Measurements from ENCODE around the gene SYT14.

The SYT14 gene

DNA sequence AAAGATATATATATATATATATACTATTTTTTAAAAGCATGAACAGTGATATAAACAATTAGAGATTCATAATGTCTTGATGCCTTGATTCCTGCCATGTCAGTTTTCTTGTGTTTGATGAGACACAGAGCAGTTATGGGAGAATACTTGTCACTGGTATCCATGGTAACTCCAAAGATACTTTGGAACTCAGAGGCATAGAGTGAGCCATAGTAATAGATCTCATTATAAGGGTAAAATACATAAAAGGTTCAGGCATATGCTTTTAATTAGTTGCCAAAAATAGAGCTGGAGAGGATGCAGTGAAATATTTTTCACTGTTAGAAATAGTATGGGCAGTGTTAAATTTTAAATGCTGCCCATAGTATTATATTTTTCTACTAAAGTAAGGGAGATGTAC lies 134.1 kb downstream of the SYT14 start:
- Histone ChIP-seq H3K27ac (ENCODE audit: low read depth, low read length, severe bottlenecking) (no peak overlapping the region), H3K4me3 (ENCODE audit: extremely low read depth, insufficient read depth, low read length, poor library complexity, severe bottlenecking) (no peak overlapping the region), H3K4me1 (ENCODE audit: control insufficient read depth, insufficient read depth, low read length, poor library complexity, severe bottlenecking) (no peaks in the 10 kb centered on the region), H3K9me3 (ENCODE audit: control insufficient read depth, low read length) (no peaks in the 10 kb centered on the region), H3K36me3 (ENCODE audit: control insufficient read depth, insufficient read depth, low read length) (no peaks in the 10 kb centered on the region)

DNA sequence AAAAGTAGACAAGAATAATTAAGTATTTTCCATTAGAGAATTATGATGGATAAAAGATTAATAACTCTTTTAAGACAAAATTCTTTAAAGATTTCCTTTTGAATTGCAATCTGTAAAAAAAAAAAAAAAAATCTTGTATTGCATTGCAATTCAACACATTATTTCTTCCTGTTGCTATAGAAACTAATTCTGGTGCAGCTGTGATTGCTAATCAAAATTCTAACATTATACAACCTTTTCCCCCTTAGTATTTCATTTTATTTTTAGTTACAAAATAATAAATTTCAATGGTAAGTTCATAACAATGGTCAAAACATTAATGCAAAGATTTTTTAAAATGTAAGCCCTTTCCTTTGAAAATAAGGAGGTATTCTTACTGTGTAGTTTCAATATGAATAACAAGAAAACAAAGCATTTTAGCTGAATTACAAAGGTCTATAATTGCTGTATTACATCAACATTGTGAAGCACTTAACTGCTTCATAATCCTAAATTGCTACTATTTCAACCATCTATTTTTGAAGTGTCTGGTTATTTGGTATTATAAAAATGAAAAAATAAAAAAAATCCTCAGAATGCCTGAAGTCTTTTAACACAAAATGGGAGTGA lies 135.0 kb downstream of the SYT14 start:
- Histone ChIP-seq H3K36me3 (ENCODE audit: control insufficient read depth, insufficient read depth, low read length) (no peaks in the 10 kb centered on the region), H3K27ac (ENCODE audit: low read depth, low read length, severe bottlenecking) (no peak overlapping the region), H3K4me3 (ENCODE audit: extremely low read depth, insufficient read depth, low read length, poor library complexity, severe bottlenecking) (no peak overlapping the region), H3K9me3 (ENCODE audit: control insufficient read depth, low read length) (no peaks in the 10 kb centered on the region), H3K4me1 (ENCODE audit: control insufficient read depth, insufficient read depth, low read length, poor library complexity, severe bottlenecking) (no peaks in the 10 kb centered on the region)

DNA sequence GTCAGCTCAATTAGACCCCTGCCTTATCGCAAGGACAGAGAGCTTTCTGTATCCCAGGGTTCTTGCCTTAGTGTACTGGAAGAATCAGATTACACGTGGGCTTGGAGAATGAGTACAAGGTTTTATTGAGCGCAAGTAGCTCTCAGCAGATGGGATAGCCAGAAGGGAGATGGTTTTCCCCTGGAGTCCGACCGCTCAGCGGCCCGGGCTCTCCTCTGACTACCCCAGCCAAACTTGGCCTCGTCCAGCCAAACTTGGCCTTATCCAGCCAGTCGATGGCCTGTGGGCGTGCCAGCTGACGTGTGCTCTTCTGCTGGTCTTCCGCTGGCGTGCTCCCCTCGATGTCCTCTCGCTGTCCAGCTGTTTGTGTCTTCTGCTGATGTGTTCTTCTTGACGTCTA lies 136.9 kb downstream of the SYT14 start:
- Histone ChIP-seq H3K4me3 (ENCODE audit: extremely low read depth, insufficient read depth, low read length, poor library complexity, severe bottlenecking) (no peak overlapping the region), H3K36me3 (ENCODE audit: control insufficient read depth, insufficient read depth, low read length) (no peaks in the 10 kb centered on the region), H3K27ac (ENCODE audit: low read depth, low read length, severe bottlenecking) (no peak overlapping the region), H3K4me1 (ENCODE audit: control insufficient read depth, insufficient read depth, low read length, poor library complexity, severe bottlenecking) (no peaks in the 10 kb centered on the region), H3K9me3 (ENCODE audit: control insufficient read depth, low read length) (no peaks in the 10 kb centered on the region)
- 90 to 91% methylated on average over 14 to 15 of the region's 16 CpGs for WGBS, 2 experiments (ENCODE audit: insufficient coverage in 2 of 2)

DNA sequence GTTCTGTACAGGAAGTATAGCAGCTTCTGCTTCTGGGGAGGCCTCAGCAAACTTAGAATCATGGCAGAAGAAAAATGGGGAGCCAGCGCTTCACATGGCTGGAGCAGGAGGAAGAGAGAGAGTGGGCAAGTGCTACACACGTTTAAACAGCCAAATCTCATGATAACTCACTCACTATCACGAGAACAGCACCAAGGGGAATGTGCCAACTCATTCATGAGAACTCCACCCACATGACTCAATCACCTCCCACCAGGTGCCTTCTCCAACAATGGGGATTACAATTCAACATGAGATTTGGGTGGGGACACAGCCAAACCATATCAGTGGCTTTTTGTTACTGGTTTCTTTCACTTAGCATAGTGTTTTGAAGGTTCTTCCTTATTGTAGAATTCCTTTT lies 138.6 kb downstream of the SYT14 start:
- H3K4me1 ChIP-seq (ENCODE audit: control insufficient read depth, insufficient read depth, low read length, poor library complexity, severe bottlenecking) = no peaks in the 10 kb centered on the region
- H3K9me3 ChIP-seq (ENCODE audit: control insufficient read depth, low read length) = no peaks in the 10 kb centered on the region
- 90 to 100% methylated on average over 1 to 2 of the region's 3 CpGs for WGBS, 2 experiments (ENCODE audit: insufficient coverage in 2 of 2)
- H3K36me3 ChIP-seq (ENCODE audit: control insufficient read depth, insufficient read depth, low read length) = no peaks in the 10 kb centered on the region
- H3K27ac ChIP-seq (ENCODE audit: low read depth, low read length, severe bottlenecking) = no peak overlapping the region
- H3K4me3 ChIP-seq (ENCODE audit: extremely low read depth, insufficient read depth, low read length, poor library complexity, severe bottlenecking) = no peak overlapping the region

DNA sequence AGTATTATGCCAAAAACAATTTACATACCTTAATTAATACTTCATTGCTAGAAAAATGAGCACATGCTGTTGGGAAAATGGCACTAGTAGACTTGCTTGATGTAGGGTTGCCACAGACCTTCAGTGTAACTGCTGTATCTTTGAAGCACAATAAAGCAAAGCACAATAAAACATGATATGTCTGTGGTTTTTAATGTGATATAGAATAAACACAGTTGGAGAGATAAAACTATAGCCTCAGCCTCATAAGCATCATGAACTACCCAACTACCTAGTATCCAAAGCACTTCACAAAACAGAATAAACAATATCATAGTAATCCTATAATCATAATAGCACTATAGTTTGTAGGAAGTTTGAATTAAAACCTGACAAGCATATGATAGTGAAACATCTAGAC lies 143.5 kb downstream of the SYT14 start:
- no peak overlapping the region for H3K4me3 ChIP-seq (ENCODE audit: extremely low read depth, insufficient read depth, low read length, poor library complexity, severe bottlenecking)
- H3K27ac ChIP-seq (ENCODE audit: low read depth, low read length, severe bottlenecking) = no peak overlapping the region
- no peaks in the 10 kb centered on the region for H3K36me3 ChIP-seq (ENCODE audit: control insufficient read depth, insufficient read depth, low read length)
- no peaks in the 10 kb centered on the region for H3K4me1 ChIP-seq (ENCODE audit: control insufficient read depth, insufficient read depth, low read length, poor library complexity, severe bottlenecking)
- H3K9me3 ChIP-seq (ENCODE audit: control insufficient read depth, low read length) = no peaks in the 10 kb centered on the region

DNA sequence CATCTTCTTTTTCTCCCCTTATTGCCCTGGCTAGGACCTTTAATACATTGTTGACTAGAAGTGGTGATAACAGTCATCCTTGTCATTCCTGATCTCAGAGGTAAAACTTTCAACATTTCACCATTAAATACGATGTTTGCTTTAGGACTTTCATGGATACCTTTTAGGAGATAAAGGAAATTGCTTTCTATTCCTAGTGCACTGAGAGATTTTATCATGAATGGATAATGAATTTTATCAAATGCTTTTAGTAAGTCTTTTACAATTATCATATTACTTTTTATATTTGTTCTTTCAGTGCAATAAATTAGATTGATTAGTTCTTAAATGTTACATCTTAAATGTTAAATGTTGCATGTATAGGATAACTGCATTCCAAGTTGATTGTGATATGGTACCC lies 147.3 kb downstream of the SYT14 start:
- no CpG with 5 or more reads among the region's 1 CpG for WGBS, 2 experiments (ENCODE audit: insufficient coverage in 2 of 2)
- Histone ChIP-seq H3K9me3 (ENCODE audit: control insufficient read depth, low read length) (no peaks in the 10 kb centered on the region), H3K4me3 (ENCODE audit: extremely low read depth, insufficient read depth, low read length, poor library complexity, severe bottlenecking) (no peak overlapping the region), H3K27ac (ENCODE audit: low read depth, low read length, severe bottlenecking) (no peak overlapping the region), H3K4me1 (ENCODE audit: control insufficient read depth, insufficient read depth, low read length, poor library complexity, severe bottlenecking) (no peaks in the 10 kb centered on the region), H3K36me3 (ENCODE audit: control insufficient read depth, insufficient read depth, low read length) (no peaks in the 10 kb centered on the region)

DNA sequence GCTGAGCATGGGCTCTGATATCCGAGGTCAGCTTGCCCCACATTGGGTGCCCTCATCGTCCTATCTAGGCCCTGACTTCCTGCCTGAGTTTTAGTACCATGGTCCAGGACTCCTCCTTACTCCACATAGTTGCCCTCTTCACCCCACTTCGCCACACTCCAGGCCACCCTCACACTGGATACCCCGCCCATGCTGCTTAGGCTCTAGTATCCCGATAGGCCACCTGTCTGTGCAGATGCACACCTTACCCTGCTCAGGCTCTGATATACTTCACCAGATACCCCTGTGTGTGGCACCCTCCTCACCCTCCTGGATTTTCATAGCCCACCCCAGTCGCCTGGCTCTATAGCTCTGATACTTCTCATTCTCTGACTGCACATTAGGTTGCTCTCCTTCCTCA lies 149.0 kb downstream of the SYT14 start:
- Histone ChIP-seq H3K4me1 (ENCODE audit: control insufficient read depth, insufficient read depth, low read length, poor library complexity, severe bottlenecking) (no peaks in the 10 kb centered on the region), H3K27ac (ENCODE audit: low read depth, low read length, severe bottlenecking) (no peak overlapping the region), H3K4me3 (ENCODE audit: extremely low read depth, insufficient read depth, low read length, poor library complexity, severe bottlenecking) (no peak overlapping the region), H3K36me3 (ENCODE audit: control insufficient read depth, insufficient read depth, low read length) (no peaks in the 10 kb centered on the region), H3K9me3 (ENCODE audit: control insufficient read depth, low read length) (no peaks in the 10 kb centered on the region)
- WGBS, 2 experiments (ENCODE audit: insufficient coverage in 2 of 2) = 84 to 97% methylated on average over 6 of the region's 6 CpGs

DNA sequence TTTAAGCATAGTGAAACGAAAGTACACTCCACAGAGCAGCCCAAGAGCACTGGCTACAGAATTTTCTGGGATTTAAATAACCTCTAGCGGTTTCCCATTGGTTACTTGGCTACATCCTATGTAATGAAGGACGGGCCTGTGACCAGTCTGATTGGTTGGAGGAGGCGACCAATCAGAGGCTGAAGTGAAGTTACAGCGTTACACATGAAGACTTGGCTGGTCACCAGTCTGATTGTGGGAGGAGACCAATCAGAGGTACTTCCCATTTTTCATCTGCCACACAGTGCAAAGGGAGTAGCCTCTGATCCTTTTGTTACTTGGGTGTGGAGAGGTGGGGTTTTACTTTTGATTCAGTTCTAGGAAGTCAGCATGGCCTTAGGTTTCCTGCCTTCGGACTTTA lies 151.8 kb downstream of the SYT14 start:
- Histone ChIP-seq H3K4me3 (ENCODE audit: extremely low read depth, insufficient read depth, low read length, poor library complexity, severe bottlenecking) (no peak overlapping the region), H3K9me3 (ENCODE audit: control insufficient read depth, low read length) (no peaks in the 10 kb centered on the region), H3K27ac (ENCODE audit: low read depth, low read length, severe bottlenecking) (no peak overlapping the region), H3K36me3 (ENCODE audit: control insufficient read depth, insufficient read depth, low read length) (no peaks in the 10 kb centered on the region), H3K4me1 (ENCODE audit: control insufficient read depth, insufficient read depth, low read length, poor library complexity, severe bottlenecking) (no peaks in the 10 kb centered on the region)
- 92 to 100% methylated on average over 4 of the region's 6 CpGs for WGBS, 2 experiments (ENCODE audit: insufficient coverage in 2 of 2)

DNA sequence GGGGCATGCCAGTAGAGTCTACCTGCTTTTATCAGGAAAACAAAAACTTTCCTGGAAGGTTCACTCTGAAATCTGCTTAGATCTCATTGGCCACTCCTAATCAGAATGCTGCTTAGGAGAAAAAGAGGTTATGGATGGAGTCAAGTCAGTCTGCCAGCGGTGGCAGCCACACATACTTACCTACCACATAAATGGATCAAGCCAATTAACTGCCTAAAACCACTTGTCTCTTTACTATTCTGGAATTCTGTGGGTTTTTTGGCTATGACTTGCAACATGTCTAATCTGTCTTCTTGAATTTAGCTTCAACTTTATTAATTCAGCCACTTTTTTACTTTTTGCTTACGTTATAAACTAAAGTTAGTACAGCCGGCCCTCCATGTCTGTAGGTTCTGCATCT lies 154.3 kb downstream of the SYT14 start:
- no peak overlapping the region for H3K27ac ChIP-seq (ENCODE audit: low read depth, low read length, severe bottlenecking)
- H3K36me3 ChIP-seq (ENCODE audit: control insufficient read depth, insufficient read depth, low read length) = no peaks in the 10 kb centered on the region
- 83% methylated on average over 1 of the region's 3 CpGs; no CpG with 5 or more reads in 1 of the 2 experiments for WGBS, 2 experiments (ENCODE audit: insufficient coverage in 2 of 2)
- no peak overlapping the region for H3K4me3 ChIP-seq (ENCODE audit: extremely low read depth, insufficient read depth, low read length, poor library complexity, severe bottlenecking)
- no peaks in the 10 kb centered on the region for H3K4me1 ChIP-seq (ENCODE audit: control insufficient read depth, insufficient read depth, low read length, poor library complexity, severe bottlenecking)
- H3K9me3 ChIP-seq (ENCODE audit: control insufficient read depth, low read length) = no peaks in the 10 kb centered on the region

DNA sequence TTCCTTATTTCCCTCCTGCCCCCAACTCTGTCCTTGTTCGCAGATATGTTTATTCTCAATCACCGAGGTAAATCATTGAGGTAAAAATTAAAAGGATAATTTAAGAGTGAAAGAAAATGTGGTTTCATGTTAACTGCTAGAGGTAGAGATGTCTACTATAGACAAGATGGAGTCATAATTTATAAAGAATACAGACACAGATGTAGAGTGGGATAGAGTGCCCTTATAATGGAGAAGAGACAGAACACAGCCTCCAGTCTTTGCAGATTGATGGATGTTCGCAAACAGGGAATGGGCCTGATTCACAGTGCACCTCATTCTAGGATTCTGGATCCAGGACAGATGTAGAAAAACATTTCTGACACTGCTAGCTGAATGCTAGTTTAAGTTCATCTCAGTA lies 155.4 kb downstream of the SYT14 start:
- H3K4me3 ChIP-seq (ENCODE audit: extremely low read depth, insufficient read depth, low read length, poor library complexity, severe bottlenecking) = no peak overlapping the region
- no peaks in the 10 kb centered on the region for H3K9me3 ChIP-seq (ENCODE audit: control insufficient read depth, low read length)
- H3K4me1 ChIP-seq (ENCODE audit: control insufficient read depth, insufficient read depth, low read length, poor library complexity, severe bottlenecking) = no peaks in the 10 kb centered on the region
- no peak overlapping the region for H3K27ac ChIP-seq (ENCODE audit: low read depth, low read length, severe bottlenecking)
- no peaks in the 10 kb centered on the region for H3K36me3 ChIP-seq (ENCODE audit: control insufficient read depth, insufficient read depth, low read length)
- 92 to 100% methylated on average over 1 of the region's 3 CpGs for whole genome bisulfite sequencing, 2 experiments (ENCODE audit: insufficient coverage in 2 of 2)

DNA sequence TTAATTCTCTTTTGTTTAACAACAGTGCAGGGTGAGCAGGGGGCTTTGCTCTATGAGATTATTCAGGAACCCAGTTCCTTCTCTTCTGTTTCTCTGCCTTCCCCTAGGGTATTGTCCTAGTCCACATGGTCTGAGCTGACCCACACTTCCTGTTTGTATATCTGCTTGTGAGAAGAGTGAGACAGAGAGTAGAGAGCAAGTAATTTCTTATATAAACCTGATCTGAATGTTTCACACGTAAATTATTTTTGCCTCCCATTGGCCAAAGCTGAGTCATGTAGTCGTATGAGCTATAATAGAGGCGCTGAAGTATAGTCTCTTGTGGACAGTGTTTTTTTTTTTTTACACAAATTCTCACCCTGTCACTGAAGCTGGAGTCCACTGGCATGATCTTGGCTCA lies 160.3 kb downstream of the SYT14 start:
- Histone ChIP-seq H3K4me1 (ENCODE audit: control insufficient read depth, insufficient read depth, low read length, poor library complexity, severe bottlenecking) (no peaks in the 10 kb centered on the region), H3K4me3 (ENCODE audit: extremely low read depth, insufficient read depth, low read length, poor library complexity, severe bottlenecking) (no peak overlapping the region), H3K36me3 (ENCODE audit: control insufficient read depth, insufficient read depth, low read length) (no peaks in the 10 kb centered on the region), H3K9me3 (ENCODE audit: control insufficient read depth, low read length) (no peaks in the 10 kb centered on the region), H3K27ac (ENCODE audit: low read depth, low read length, severe bottlenecking) (no peak overlapping the region)
- no CpG with 5 or more reads among the region's 3 CpGs for WGBS, 2 experiments (ENCODE audit: insufficient coverage in 2 of 2)

DNA sequence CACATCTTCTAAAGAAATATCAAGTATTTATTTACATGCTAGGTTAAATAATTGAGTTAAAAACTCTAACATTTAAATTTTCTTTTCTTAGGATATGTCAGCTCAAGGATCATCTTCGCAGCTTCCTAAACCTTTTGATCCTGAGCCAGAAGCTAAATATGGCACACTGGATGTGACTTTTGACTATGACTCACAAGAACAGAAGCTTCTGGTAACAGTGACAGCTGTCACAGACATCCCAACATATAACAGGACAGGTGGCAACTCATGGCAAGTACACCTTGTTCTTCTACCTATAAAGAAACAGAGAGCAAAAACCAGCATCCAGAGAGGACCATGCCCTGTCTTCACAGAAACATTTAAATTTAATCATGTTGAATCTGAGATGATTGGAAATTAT lies 161.9 kb downstream of the SYT14 start:
- no peak overlapping the region for H3K27ac ChIP-seq (ENCODE audit: low read depth, low read length, severe bottlenecking)
- 88% methylated on average over 1 of the region's 1 CpG; no CpG with 5 or more reads in 1 of the 2 experiments for WGBS, 2 experiments (ENCODE audit: insufficient coverage in 2 of 2)
- H3K9me3 ChIP-seq (ENCODE audit: control insufficient read depth, low read length) = no peaks in the 10 kb centered on the region
- H3K4me3 ChIP-seq (ENCODE audit: extremely low read depth, insufficient read depth, low read length, poor library complexity, severe bottlenecking) = no peak overlapping the region
- H3K36me3 ChIP-seq (ENCODE audit: control insufficient read depth, insufficient read depth, low read length) = no peaks in the 10 kb centered on the region
- no peaks in the 10 kb centered on the region for H3K4me1 ChIP-seq (ENCODE audit: control insufficient read depth, insufficient read depth, low read length, poor library complexity, severe bottlenecking)

Data from mesodermal cell (in vitro differentiated cells).